ENCODE results near the gene NENF.

DNA sequence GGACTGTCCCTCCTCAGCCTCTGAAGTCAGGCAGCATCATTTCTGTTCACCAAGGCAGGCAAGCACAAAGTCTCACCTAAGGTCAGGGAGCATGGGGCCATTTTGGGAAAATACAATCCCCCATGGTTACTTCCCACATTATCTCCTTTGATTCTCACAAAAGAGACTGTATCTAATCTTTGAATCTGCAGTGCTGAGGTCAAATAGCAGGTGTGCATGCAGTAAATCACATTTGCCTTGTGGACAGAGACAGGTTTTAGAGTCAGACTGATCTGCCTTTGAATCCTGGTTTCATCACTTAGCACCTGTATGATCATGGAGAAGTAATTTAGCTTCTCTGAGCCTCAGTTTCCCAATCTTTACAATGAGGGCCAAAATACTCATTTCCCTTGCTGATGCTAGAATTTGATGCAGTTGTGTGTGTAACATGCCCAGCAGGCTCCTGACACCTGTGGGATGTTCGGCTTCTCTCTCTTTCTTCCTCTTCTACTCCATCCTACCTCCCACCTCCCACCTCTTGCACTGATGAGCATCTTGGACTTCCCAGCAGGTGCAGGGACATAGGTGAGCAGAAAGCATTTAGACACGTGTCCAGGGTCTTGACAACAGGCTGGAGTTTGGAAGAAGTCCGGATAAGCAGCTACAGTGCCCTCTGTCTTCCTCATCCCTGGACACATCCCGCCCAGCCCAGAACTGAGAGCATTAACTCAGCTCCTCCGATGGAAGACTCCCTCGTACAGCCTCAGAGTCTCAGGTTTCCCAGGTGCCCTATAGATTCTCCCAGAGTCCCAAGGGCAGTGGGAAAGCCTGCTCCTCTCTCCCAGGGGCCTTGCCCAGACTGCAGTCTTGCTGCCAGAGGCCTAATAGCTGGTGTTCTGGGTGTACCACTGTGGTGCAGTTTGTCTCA is 18.9 kb downstream of the NENF start:
- TF ChIP-seq MAX (IDR thresholded peaks at IDR 0.05; ENCODE audit: low read depth, low read length) (no peak), POLR2A (IDR thresholded peaks at IDR 0.05; ENCODE audit: low read depth, low read length) (no peak)

All from GM12878 (cell line).